ENCODE data around the gene GPR39. TPM values are rescaled to one million over a fixed set of nuclear protein-coding genes. Genes with fewer than 3 reads are reported as not detected.

The GPR39 gene
- polyA plus RNA-seq, 2 of the 4 experiments (the other 2 are of a cell fraction): 11.3 to 11.8 TPM

- no peaks in the 10 kb centered on the region for H3K9me3 ChIP-seq
- H3K4me1 ChIP-seq: peaks cover 51% of the 10 kb centered on the region
- H3K4me3 ChIP-seq: peak overlapping the region; percentile 47
- ChIA-PET POLR2A (interaction anchor here (0.5 to 1.8 kb wide), 13 partner anchors 9 to 1123 kb away, joined by 3 to 15 read pairs (median 3); no protein-coding TSS in a partner anchor), CTCF (interaction anchor here (1.3 to 2.2 kb wide), 6 partner anchors 14 to 134 kb away, joined by 3 to 7 read pairs (median 4); no protein-coding TSS in a partner anchor)
- ATAC-seq: peak; percentile 92
- peak; percentile 88 to 97 for DNase-seq (ENCODE audit: low read depth in 1 of 2, low spot score in 1 of 2)
- H3K27ac ChIP-seq: peak overlapping the region; percentile 85 to 97
- no peak for FAIRE-seq
- H3K4me2 ChIP-seq: peak overlapping the region; percentile 72
- WGBS (ENCODE audit: missing lambda C conversion rate): 2% methylated on average over 29 of the region's 60 CpGs
- TF ChIP-seq ATOH8 (CRISPR knock-in tag; IDR thresholded peaks at IDR 0.05; ENCODE audit: low read depth) (no peak), BHLHE40 (IDR thresholded peaks at IDR 0.05; ENCODE audit: low read depth, low read length) (no peak), EHMT2 (IDR thresholded peaks at IDR 0.05; ENCODE audit: low read depth) (no peak), NR3C1 (IDR thresholded peaks at IDR 0.05) (no peak), PHF8 (IDR thresholded peaks at IDR 0.05; ENCODE audit: borderline replicate concordance, low read depth) (no peak; the same call in 1 of the 2 replicates), ZSCAN20 (CRISPR knock-in tag; IDR thresholded peaks at IDR 0.05) (no peak), ZFP36 (IDR thresholded peaks at IDR 0.05; ENCODE audit: borderline replicate concordance, partially characterized antibody) (no peak), RAD21 (conservative IDR thresholded peaks at IDR 0.05 in 1 of 2, IDR thresholded peaks at IDR 0.05 in 1 of 2) (peak; percentile 25 to 29; a peak in 2 of 5 replicates), FOSL2 (IDR thresholded peaks at IDR 0.05) (0 out of 2 replicates have a peak, but pooled peaks have one; percentile 48), FOSL2 (CRISPR knock-in tag; IDR thresholded peaks at IDR 0.05) (peak; percentile 85), BCL3 (IDR thresholded peaks at IDR 0.05) (peak; percentile 48; the same call in 1 of the 3 replicates), FOXS1 (CRISPR knock-in tag; IDR thresholded peaks at IDR 0.05) (no peak), POLR2A (IDR thresholded peaks at IDR 0.05; ENCODE audit: low read length) (peak; percentile 43), ZNF302 (CRISPR knock-in tag; IDR thresholded peaks at IDR 0.05) (no peak), KDM1A (IDR thresholded peaks at IDR 0.05; ENCODE audit: low read depth) (no peak), CHD4 (IDR thresholded peaks at IDR 0.05; ENCODE audit: borderline replicate concordance) (no peak), CBX8 (IDR thresholded peaks at IDR 0.05) (no peak), HOXB13 (CRISPR knock-in tag; IDR thresholded peaks at IDR 0.05; ENCODE audit: low read depth) (no peak), MAZ (IDR thresholded peaks at IDR 0.05; ENCODE audit: borderline replicate concordance, low read depth, low read length) (no peak), JUNB (IDR thresholded peaks at IDR 0.05) (peak; percentile 41), CBX2 (IDR thresholded peaks at IDR 0.05; ENCODE audit: borderline replicate concordance, low read depth) (no peak), RNF2 (IDR thresholded peaks at IDR 0.05; ENCODE audit: borderline replicate concordance, low read depth) (no peak), HES2 (IDR thresholded peaks at IDR 0.05) (no peak), CHD2 (IDR thresholded peaks at IDR 0.05; ENCODE audit: low read length, partially characterized antibody) (no peak), KDM5A (IDR thresholded peaks at IDR 0.05) (no peak), POLR2AphosphoS2 (conservative IDR thresholded peaks at IDR 0.05; ENCODE audit: low read length) (no peak), JUN (IDR thresholded peaks at IDR 0.05) (peak; percentile 67 to 71; a peak in 3 of 5 replicates), PBX3 (IDR thresholded peaks at IDR 0.05) (peak; percentile 60; the same call in 1 of the 2 replicates), MYC (IDR thresholded peaks at IDR 0.05; ENCODE audit: borderline replicate concordance, low read length) (no peak), RFX5 (IDR thresholded peaks at IDR 0.05) (no peak), E2F6 (IDR thresholded peaks at IDR 0.05; ENCODE audit: borderline replicate concordance, low read depth) (peak; percentile 74; the same call in 1 of the 2 replicates), HOXB5 (CRISPR knock-in tag; IDR thresholded peaks at IDR 0.05) (no peak; the same call in 1 of the 2 replicates), HMGXB4 (CRISPR knock-in tag; IDR thresholded peaks at IDR 0.05; ENCODE audit: borderline replicate concordance) (no peak), HEYL (CRISPR knock-in tag; IDR thresholded peaks at IDR 0.05) (no peak)
Observed at GRCh38 chr2:132415915-132416722, 486 bp upstream of the GPR39 start.

Measured in A549 (cell line).